IMR-90 (cell line): Measurements from ENCODE around the gene BOD1L2. TPM values are rescaled to one million over a fixed set of nuclear protein-coding genes. Genes with fewer than 3 reads are reported as not detected.

Experiments used
- ATAC-seq: fragments of 200-7000 bp; cut with Tn5 transposase; 2 replicates; pipeline ENCODE4 v1.9.1; 2020; ENCODE audit warnings: low read depth, mild to moderate bottlenecking, moderate library complexity
- BruUV-seq: library from RNA; stranded (reverse); fragments of 400-500 nt; replicated peaks from 2 replicates; lab custom pipeline; 2021; lab: Mats Ljungman, UMichigan
- CTCF ChIA-PET: fragments of 300-600 bp; formaldehyde crosslinking; extraction: SDS; loops from one replicate; lab custom pipeline; 2021; ENCODE audit warnings: antibody characterized with exemption; lab: Yijun Ruan, JAX
- POLR2A ChIA-PET: fragments of 300-600 bp; sonication (Branson Sonifier 250); formaldehyde crosslinking; loops from one replicate; lab custom pipeline; 2022; ENCODE audit warnings: antibody characterized with exemption; ENCODE audit not compliant: unreplicated experiment; lab: Charles Lee
- DNase-seq: peaks from one replicate; pipeline ENCODE4 v3.0.0; 2013
- H2AFZ ChIP-seq: replicated peaks from 2 replicates; pipeline ENCODE3; 2013; ENCODE audit warnings: low read length, mild to moderate bottlenecking; ENCODE audit not compliant: poor library complexity
- H2AK5ac ChIP-seq: 2 replicates; pipeline ENCODE4 v1.6.1; 2013; ENCODE audit warnings: low read depth, low read length, inconsistent platforms
- H2AK9ac ChIP-seq: replicated peaks from 2 replicates; pipeline ENCODE3; 2013; ENCODE audit warnings: mild to moderate bottlenecking, low read depth, low read length, moderate library complexity; ENCODE audit not compliant: poor library complexity
- H2BK120ac ChIP-seq: 2 replicates; pipeline ENCODE4 v1.6.1; 2013; ENCODE audit warnings: low read depth, low read length, inconsistent platforms
- H2BK15ac ChIP-seq: 3 replicates; pipeline ENCODE4 v1.6.1; 2013; ENCODE audit warnings: low read depth, low read length, inconsistent platforms
- H2BK20ac ChIP-seq: 2 replicates; pipeline ENCODE4 v1.6.1; 2013; ENCODE audit warnings: low read depth, mild to moderate bottlenecking, inconsistent platforms, low read length, moderate library complexity
- H2BK5ac ChIP-seq: 2 replicates; pipeline ENCODE4 v1.6.1; 2013; ENCODE audit warnings: mild to moderate bottlenecking, low read depth, low read length, inconsistent platforms; ENCODE audit not compliant: poor library complexity, severe bottlenecking
- H3K14ac ChIP-seq: replicated peaks from 2 replicates; pipeline ENCODE4 v1.6.1; 2013; ENCODE audit warnings: low read depth, low read length, inconsistent platforms
- H3K18ac ChIP-seq: 2 replicates; pipeline ENCODE4 v1.6.1; 2013; ENCODE audit warnings: low read depth, low read length, control low read depth
- H3K23ac ChIP-seq: 2 replicates; pipeline ENCODE4 v1.6.1; 2013; ENCODE audit warnings: low read depth, low read length, inconsistent platforms
- H3K27ac ChIP-seq: 2 replicates; pipeline ENCODE4 v1.5.1; 2013; ENCODE audit warnings: mild to moderate bottlenecking, control low read depth, low read length; ENCODE audit not compliant: insufficient read depth
- H3K27me3 ChIP-seq: 2 replicates; pipeline ENCODE4 v1.6.1; 2013; ENCODE audit warnings: low read length; ENCODE audit not compliant: control insufficient read depth, insufficient read depth
- H3K36me3 ChIP-seq: 2 replicates; pipeline ENCODE4 v1.6.1; 2013; ENCODE audit warnings: low read length, mixed read lengths; ENCODE audit not compliant: control insufficient read depth, insufficient read depth
- H3K4ac ChIP-seq: 2 replicates; pipeline ENCODE4 v1.6.1; 2013; ENCODE audit warnings: low read depth, low read length, inconsistent platforms
- H3K4me1 ChIP-seq: 2 replicates; pipeline ENCODE4 v1.6.1; 2013; ENCODE audit warnings: low read length, mixed read lengths; ENCODE audit not compliant: control insufficient read depth, insufficient read depth
- H3K4me2 ChIP-seq: 2 replicates; pipeline ENCODE4 v1.6.1; 2013; ENCODE audit warnings: low read depth, mild to moderate bottlenecking, control low read depth, low read length, moderate library complexity
- H3K4me3 ChIP-seq: 2 replicates; pipeline ENCODE4 v1.5.1; 2013; ENCODE audit warnings: low read depth, mild to moderate bottlenecking, control low read depth, low read length, moderate library complexity; ENCODE audit not compliant: insufficient read depth
- H3K56ac ChIP-seq: 2 replicates; pipeline ENCODE4 v1.6.1; 2013; ENCODE audit warnings: low read length, inconsistent platforms; ENCODE audit not compliant: insufficient read depth; ENCODE audit errors: extremely low read depth
- H3K79me1 ChIP-seq, 2 experiments: 2 replicates each; pipeline ENCODE4 v1.6.1; 2013; ENCODE audit warnings: low read length in 2 of 2, inconsistent platforms in 1 of 2, low read depth in 1 of 2
- H3K9ac ChIP-seq: 2 replicates; pipeline ENCODE4 v1.6.1; 2013; ENCODE audit warnings: low read depth, low read length, control low read depth
- H3K9me1 ChIP-seq: 2 replicates; pipeline ENCODE4 v1.6.1; 2013; ENCODE audit warnings: low read length, inconsistent platforms; ENCODE audit not compliant: insufficient read depth
- H3K9me3 ChIP-seq: 2 replicates; pipeline ENCODE4 v1.6.1; 2013; ENCODE audit warnings: low read length; ENCODE audit not compliant: control insufficient read depth, insufficient read depth
- H4K20me1 ChIP-seq: 2 replicates; pipeline ENCODE4 v1.6.1; 2013; ENCODE audit warnings: low read length, inconsistent platforms; ENCODE audit not compliant: insufficient read depth
- H4K5ac ChIP-seq: 2 replicates; pipeline ENCODE4 v1.6.1; 2013; ENCODE audit warnings: mild to moderate bottlenecking, low read depth, low read length, control low read depth
- H4K8ac ChIP-seq, 2 experiments: 2 replicates each; pipeline ENCODE4 v1.6.1; 2013; ENCODE audit warnings: low read depth in 2 of 2, low read length in 2 of 2, control low read depth in 1 of 2, inconsistent platforms in 1 of 2
- H4K91ac ChIP-seq: 2 replicates; pipeline ENCODE4 v1.6.1; 2013; ENCODE audit warnings: low read depth, low read length, inconsistent platforms; ENCODE audit not compliant: insufficient read depth
- MAFK ChIP-seq: IDR thresholded peaks from 2 replicates; pipeline ENCODE4 v1.6.1; 2012; ENCODE audit warnings: low read depth, low read length, improper control_type of control experiment
- WGBS, 2 experiments: methylation state at CpG; one replicate each; pipeline versions ENCODE4 v1.1.5 to v1.1.7; 2013; ENCODE audit warnings: missing lambda C conversion rate in 2 of 2; ENCODE audit not compliant: insufficient read length in 1 of 2; ENCODE audit errors: extremely low coverage in 2 of 2; 5-methylcytosine and 5-hydroxymethylcytosine counted together
- dilution Hi-C: fragments of 300-500 bp; cut with HindIII; formaldehyde crosslinking; loops from one replicate; pipeline ENCODE4 v1.14.3; 2018; ENCODE audit warnings: low sequenced_read_pairs; ENCODE audit not compliant: unreplicated experiment
- in situ Hi-C: fragments of 300-500 bp; cut with MboI; formaldehyde crosslinking; loops from 3 replicates; pipeline ENCODE4 v1.14.3; 2019; ENCODE audit warnings: low sequenced_read_pairs, inconsistent platforms, mixed read lengths
- intact Hi-C: fragments of 100-400 bp; cut with micrococcal nuclease; formaldehyde crosslinking; loops from 2 replicates; pipeline ENCODE4 v1.10.0; 2022
- polyA plus RNA-seq, 3 experiments: library from polyadenylated mRNA; depleted of rRNA; stranded (reverse); fragments of >200 nt; gene quantifications; 2 replicates each; pipeline ENCODE4 v1.2.3, GENCODE V29; 2012; ENCODE audit warnings: low replicate concordance in 1 of 3
- total RNA-seq: library from RNA; depleted of rRNA; stranded (reverse); fragments of >200 nt; gene quantifications from 2 replicates; pipeline ENCODE4 v1.2.3, GENCODE V29; 2012
- TF ChIP-seq, protein P1 (sequence below): fragments of 150-350 bp; IDR thresholded peaks from 2 replicates; pipeline ENCODE4 v1.6.1; 2017; ENCODE audit warnings: mild to moderate bottlenecking, antibody characterized with exemption, low read length, low read depth

Gene BOD1L2
- total and polyA plus RNA-seq, 2 of the 4 experiments (the other 2 are of a cell fraction) = not detected

DNA sequence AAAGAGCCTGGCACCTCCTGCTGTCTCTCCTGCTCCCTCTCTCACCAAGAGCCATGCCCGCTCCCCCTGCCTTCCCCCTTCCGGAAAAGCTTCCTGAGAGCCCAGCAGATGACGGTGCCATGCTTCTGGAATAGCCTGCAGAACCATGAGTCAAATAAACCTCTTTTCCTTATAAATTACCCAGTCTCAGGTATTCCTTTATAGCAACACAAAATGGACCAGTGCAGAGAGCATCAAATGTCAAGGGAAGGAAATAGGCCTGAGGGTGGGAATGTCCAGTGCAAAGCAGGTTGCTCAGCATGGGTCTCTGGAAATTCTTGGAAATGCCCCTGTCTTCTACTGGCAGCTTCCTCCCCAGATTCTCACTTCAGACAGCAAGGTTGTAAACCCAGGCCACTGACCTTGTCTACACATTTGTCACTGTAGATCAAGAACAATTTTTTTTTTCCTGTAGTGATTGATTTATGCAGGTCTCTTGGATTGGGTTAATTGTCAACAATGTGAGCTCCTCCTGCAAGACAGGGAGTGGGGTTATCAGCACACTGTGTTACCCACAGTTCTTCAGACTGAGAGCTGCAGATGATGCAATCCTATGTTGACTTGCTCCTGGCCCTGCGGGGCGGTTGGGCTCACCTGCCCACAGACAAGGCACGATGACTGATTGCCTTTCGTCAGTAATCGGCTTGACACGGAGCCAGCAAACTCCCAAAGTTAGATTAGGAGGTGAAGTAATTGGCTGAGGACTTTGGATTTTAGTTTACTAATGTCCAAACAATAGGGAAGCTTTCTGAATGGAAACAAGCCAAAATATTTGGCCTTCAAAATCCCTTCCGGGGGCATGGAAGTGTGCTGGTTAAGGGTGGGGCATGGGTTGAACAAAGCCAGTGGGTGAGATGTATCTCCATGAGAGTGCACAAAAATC lies 5.4 kb upstream of the BOD1L2 start:
- H3K4me2 ChIP-seq = no peak overlapping the region
- no peak overlapping the region for H3K4ac ChIP-seq
- no CpG with 5 or more reads among the region's 10 CpGs for WGBS, 2 experiments
- no peak overlapping the region for H3K27ac ChIP-seq
- intact Hi-C loops (no loop called here), dilution Hi-C loops (no loop called here), in situ Hi-C loops (no loop called here)
- no peak overlapping the region for H2BK15ac ChIP-seq
- no peak overlapping the region for H2BK5ac ChIP-seq
- ChIA-PET CTCF (no interaction called here), POLR2A (no interaction called here)
- H4K20me1 ChIP-seq = no peaks in the 10 kb centered on the region
- no peak overlapping the region for H3K18ac ChIP-seq
- no peak overlapping the region for H2AK5ac ChIP-seq
- no peaks in the 10 kb centered on the region for H3K79me1 ChIP-seq
- H4K91ac ChIP-seq = no peak overlapping the region
- H4K5ac ChIP-seq = no peak overlapping the region
- no peak overlapping the region for H2BK20ac ChIP-seq
- no peak overlapping the region for H3K23ac ChIP-seq
- H3K9ac ChIP-seq = no peak overlapping the region
- no peak overlapping the region for H3K56ac ChIP-seq
- no peaks in the 10 kb centered on the region for H3K4me1 ChIP-seq
- no peak overlapping the region for H2BK120ac ChIP-seq
- H2AK9ac ChIP-seq = no peak overlapping the region
- no peak overlapping the region for H3K14ac ChIP-seq
- H4K8ac ChIP-seq = no peak overlapping the region
- no TSS peak for BruUV-seq
- ATAC-seq (no peak), DNase-seq (no peak)
- H3K9me1 ChIP-seq = no peaks in the 10 kb centered on the region
- H3K36me3 ChIP-seq = no peaks in the 10 kb centered on the region
- no peak for TF ChIP-seq MAFK
- TF ChIP-seq, protein P1, sequence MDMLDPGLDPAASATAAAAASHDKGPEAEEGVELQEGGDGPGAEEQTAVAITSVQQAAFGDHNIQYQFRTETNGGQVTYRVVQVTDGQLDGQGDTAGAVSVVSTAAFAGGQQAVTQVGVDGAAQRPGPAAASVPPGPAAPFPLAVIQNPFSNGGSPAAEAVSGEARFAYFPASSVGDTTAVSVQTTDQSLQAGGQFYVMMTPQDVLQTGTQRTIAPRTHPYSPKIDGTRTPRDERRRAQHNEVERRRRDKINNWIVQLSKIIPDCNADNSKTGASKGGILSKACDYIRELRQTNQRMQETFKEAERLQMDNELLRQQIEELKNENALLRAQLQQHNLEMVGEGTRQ = no peak
- no peaks in the 10 kb centered on the region for H3K27me3 ChIP-seq
- H2AFZ ChIP-seq = no peak overlapping the region
- H3K4me3 ChIP-seq = no peak overlapping the region
- no peaks in the 10 kb centered on the region for H3K9me3 ChIP-seq
